Measurements from ENCODE around the gene AP3B2.
A peak's percentile ranks its signal among the peaks of the same experiment; 100 is the strongest.
"Not testable (repeated sequence)": the region's sequence is repeated elsewhere in the genome, so short reads cannot be mapped to it uniquely, and the experiment has no call there.

AP3B2 gene

GRCh38 chr15:82709421-82710207 lies at the start of gene AP3B2:
AP3B2 (minus strand) TSS chr15:82709875; CDS start chr15:82709706, 169 bp downstream.
- peak; percentile 67 for DNase-seq

GRCh38 chr15:82751308-82751707 lies 41.6 kb upstream of the AP3B2 start:
- DNase-seq = no peak

GRCh38 chr15:82750831-82751180 lies 41.1 kb upstream of the AP3B2 start:
- DNase-seq = no peak

GRCh38 chr15:82749951-82750830 lies 40.5 kb upstream of the AP3B2 start:
- DNase-seq = peak; percentile 96

GRCh38 chr15:82748315-82748714 lies 38.6 kb upstream of the AP3B2 start:
- DNase-seq = no peak

GRCh38 chr15:82743810-82744209 lies 34.1 kb upstream of the AP3B2 start:
- no peak for DNase-seq

GRCh38 chr15:82742134-82742533 lies 32.5 kb upstream of the AP3B2 start:
- DNase-seq = no peak

GRCh38 chr15:82739086-82739485 lies 29.4 kb upstream of the AP3B2 start:
- DNase-seq = no peak

GRCh38 chr15:82737975-82738374 lies 28.3 kb upstream of the AP3B2 start:
- no peak for DNase-seq

- no peak for DNase-seq
Measured at GRCh38 chr15:82731527-82731926, 21.9 kb upstream of the AP3B2 start.

- no peak for DNase-seq
Measured at GRCh38 chr15:82730022-82730530, 20.4 kb upstream of the AP3B2 start.

GRCh38 chr15:82726816-82727215 lies 17.1 kb upstream of the AP3B2 start:
- no peak for DNase-seq

- DNase-seq = no peak
Measured at GRCh38 chr15:82715003-82715402, 5.3 kb upstream of the AP3B2 start.

- no peak for DNase-seq
Measured at GRCh38 chr15:82714016-82714415, 4.3 kb upstream of the AP3B2 start.

- DNase-seq = no peak
Measured at GRCh38 chr15:82712036-82712435, 2.4 kb upstream of the AP3B2 start.

GRCh38 chr15:82710926-82711490 lies 1.3 kb upstream of the AP3B2 start:
- no peak for DNase-seq

GRCh38 chr15:82710208-82710555 lies 507 bp upstream of the AP3B2 start:
- DNase-seq = no peak

GRCh38 chr15:82709081-82709420 lies 624 bp downstream of the AP3B2 start:
- peak; percentile 11 for DNase-seq

GRCh38 chr15:82705856-82706255 lies 3.8 kb downstream of the AP3B2 start:
- not testable (repeated sequence) for DNase-seq

- no peak for DNase-seq
Measured at GRCh38 chr15:82699726-82700125, 9.9 kb downstream of the AP3B2 start.

GRCh38 chr15:82698711-82699345 lies 10.8 kb downstream of the AP3B2 start:
- DNase-seq = no peak

GRCh38 chr15:82697735-82698407 lies 11.8 kb downstream of the AP3B2 start:
- DNase-seq = no peak

GRCh38 chr15:82692171-82692570 lies 17.5 kb downstream of the AP3B2 start:
- no peak for DNase-seq
